ENCODE results near the gene WWOX. TPM values are rescaled to one million over a fixed set of nuclear protein-coding genes. Genes with fewer than 3 reads are reported as not detected.

Gene WWOX
- total RNA-seq, 4 donors from 2014 or later: 12.9 to 53.5 (median 25.6) TPM

GRCh38 chr16:79183571-79183970 lies 1084.1 kb downstream of the WWOX start:
- H3K9me3 ChIP-seq: peaks cover 0 to 13% (median 0%) of the 10 kb centered on the region in 3 donors
- no peak overlapping the region for H3K4me3 ChIP-seq
- no peaks in the 10 kb centered on the region for H3K27me3 ChIP-seq
- H3K27ac ChIP-seq: no peak overlapping the region
- WGBS, 2 donors (ENCODE audit: low coverage in 1 of 2): 87 to 89% methylated on average over 4 of the region's 4 CpGs
- H3K36me3 ChIP-seq: no peaks in the 10 kb centered on the region
- H3K4me1 ChIP-seq: peaks cover 0 to 8% (median 0%) of the 10 kb centered on the region in 3 donors
- ATAC-seq: no peak
- no peak for TF ChIP-seq CTCF (IDR thresholded peaks at IDR 0.05)
- no peak for TF ChIP-seq POLR2A (IDR thresholded peaks at IDR 0.05)
- no peak for TF ChIP-seq EP300 (IDR thresholded peaks at IDR 0.05)
- TF ChIP-seq POLR2AphosphoS5 (IDR thresholded peaks at IDR 0.05): no peak

GRCh38 chr16:79184464-79185030 lies 1085.1 kb downstream of the WWOX start:
- ATAC-seq: no peak
- peaks cover 0 to 8% (median 0%) of the 10 kb centered on the region in 3 donors for H3K4me1 ChIP-seq
- no peak overlapping the region for H3K4me3 ChIP-seq
- TF ChIP-seq EP300 (IDR thresholded peaks at IDR 0.05) (no peak), POLR2AphosphoS5 (IDR thresholded peaks at IDR 0.05) (no peak), POLR2A (IDR thresholded peaks at IDR 0.05) (no peak), CTCF (IDR thresholded peaks at IDR 0.05) (no peak)
- no peaks in the 10 kb centered on the region for H3K36me3 ChIP-seq
- 58 to 67% methylated on average over 2 of the region's 2 CpGs for WGBS, 2 donors (ENCODE audit: low coverage in 1 of 2)
- no peaks in the 10 kb centered on the region for H3K27me3 ChIP-seq
- H3K27ac ChIP-seq: no peak overlapping the region
- peaks cover 0 to 5% (median 0%) of the 10 kb centered on the region in 3 donors for H3K9me3 ChIP-seq

GRCh38 chr16:79185711-79186110 lies 1086.3 kb downstream of the WWOX start:
- Histone ChIP-seq H3K4me1 (peaks cover 0 to 8% (median 0%) of the 10 kb centered on the region in 3 donors), H3K27ac (no peak overlapping the region), H3K9me3 (no peaks in the 10 kb centered on the region), H3K4me3 (no peak overlapping the region), H3K36me3 (no peaks in the 10 kb centered on the region), H3K27me3 (no peaks in the 10 kb centered on the region)
- no peak for ATAC-seq
- 63 to 80% methylated on average over 2 to 4 of the region's 4 CpGs for WGBS, 2 donors (ENCODE audit: low coverage in 1 of 2)
- TF ChIP-seq POLR2A (IDR thresholded peaks at IDR 0.05): no peak
- no peak for TF ChIP-seq POLR2AphosphoS5 (IDR thresholded peaks at IDR 0.05)
- TF ChIP-seq EP300 (IDR thresholded peaks at IDR 0.05): no peak
- TF ChIP-seq CTCF (IDR thresholded peaks at IDR 0.05): no peak

- Histone ChIP-seq H3K9me3 (no peaks in the 10 kb centered on the region), H3K4me1 (peaks cover 0 to 8% (median 0%) of the 10 kb centered on the region in 3 donors), H3K4me3 (no peak overlapping the region), H3K27me3 (no peaks in the 10 kb centered on the region), H3K27ac (no peak overlapping the region), H3K36me3 (no peaks in the 10 kb centered on the region)
- ATAC-seq: no peak
- 57 to 58% methylated on average over 3 to 6 of the region's 6 CpGs for WGBS, 2 donors (ENCODE audit: low coverage in 1 of 2)
- TF ChIP-seq POLR2AphosphoS5 (IDR thresholded peaks at IDR 0.05) (no peak), CTCF (IDR thresholded peaks at IDR 0.05) (no peak), POLR2A (IDR thresholded peaks at IDR 0.05) (no peak), EP300 (IDR thresholded peaks at IDR 0.05) (no peak)
Observed at GRCh38 chr16:79186196-79186595, 1086.7 kb downstream of the WWOX start.

- H3K4me1 ChIP-seq: no peaks in the 10 kb centered on the region
- no peaks in the 10 kb centered on the region for H3K9me3 ChIP-seq
- no peak overlapping the region for H3K27ac ChIP-seq
- no peaks in the 10 kb centered on the region for H3K27me3 ChIP-seq
- TF ChIP-seq EP300 (IDR thresholded peaks at IDR 0.05): no peak
- TF ChIP-seq CTCF (IDR thresholded peaks at IDR 0.05): no peak
- TF ChIP-seq POLR2AphosphoS5 (IDR thresholded peaks at IDR 0.05): no peak
- TF ChIP-seq POLR2A (IDR thresholded peaks at IDR 0.05): no peak
- no peak overlapping the region for H3K4me3 ChIP-seq
- H3K36me3 ChIP-seq: no peaks in the 10 kb centered on the region
- 76 to 93% methylated on average over 10 to 13 of the region's 13 CpGs for WGBS, 2 donors (ENCODE audit: low coverage in 1 of 2)
- ATAC-seq: no peak
Observed at GRCh38 chr16:79188115-79188738, 1088.8 kb downstream of the WWOX start.

Data from gastroesophageal sphincter (tissue), 4 donors.